Measurements from ENCODE around the gene VWF. TPM values are rescaled to one million over a fixed set of nuclear protein-coding genes. Genes with fewer than 3 reads are reported as not detected.

VWF gene
- total and polyA plus RNA-seq, 2 of the 4 experiments (the other 2 are of a cell fraction) = under 0.01 to 0.09 TPM

GRCh38 chr12:5997260-5997659 is 127.2 kb downstream of the VWF start:
- Histone ChIP-seq H2BK20ac (ENCODE audit: low read depth, low read length) (no peak overlapping the region), H3K9me3 (ENCODE audit: control insufficient read depth, insufficient read depth, low read length) (no peaks in the 10 kb centered on the region), H3K9ac (ENCODE audit: low read depth, low read length) (no peak overlapping the region), H3K27me3 (ENCODE audit: control insufficient read depth, insufficient read depth, low read length) (peaks cover 1% of the 10 kb centered on the region; the same call in 1 of the 2 replicates), H2AK5ac (ENCODE audit: low read depth, low read length) (no peak overlapping the region), H3K56ac (ENCODE audit: extremely low read depth, insufficient read depth, low read length) (no peak overlapping the region), H2AK9ac (replicated peaks; ENCODE audit: low read depth, low read length, poor library complexity) (no peak overlapping the region), H4K20me1 (ENCODE audit: insufficient read depth, low read length) (no peaks in the 10 kb centered on the region), H3K79me1 (ENCODE audit: low read depth in 1 of 2, low read length in 2 of 2) (no peaks in the 10 kb centered on the region), H3K4me1 (ENCODE audit: control insufficient read depth, insufficient read depth, low read length) (no peaks in the 10 kb centered on the region), H3K23ac (ENCODE audit: low read depth, low read length) (no peak overlapping the region), H2BK5ac (ENCODE audit: low read depth, low read length, poor library complexity, severe bottlenecking) (no peak overlapping the region), H4K5ac (ENCODE audit: low read depth, low read length) (no peak overlapping the region), H3K27ac (ENCODE audit: insufficient read depth, low read length) (no peak overlapping the region), H3K4ac (ENCODE audit: low read depth, low read length) (no peak overlapping the region), H3K14ac (replicated peaks; ENCODE audit: low read depth, low read length) (no peak overlapping the region), H3K18ac (ENCODE audit: low read depth, low read length) (no peak overlapping the region), H2BK15ac (ENCODE audit: low read depth, low read length) (no peak overlapping the region), H2AFZ (replicated peaks; ENCODE audit: low read length, poor library complexity) (no peak overlapping the region), H3K4me3 (ENCODE audit: insufficient read depth, low read depth, low read length) (no peak overlapping the region), H4K91ac (ENCODE audit: insufficient read depth, low read depth, low read length) (no peak overlapping the region), H2BK120ac (ENCODE audit: low read depth, low read length) (no peak overlapping the region), H4K8ac (ENCODE audit: low read depth in 2 of 2, low read length in 2 of 2) (no peak overlapping the region), H3K4me2 (ENCODE audit: low read depth, low read length) (no peak overlapping the region), H3K36me3 (ENCODE audit: control insufficient read depth, insufficient read depth, low read length) (no peaks in the 10 kb centered on the region), H3K9me1 (ENCODE audit: insufficient read depth, low read length) (no peaks in the 10 kb centered on the region)
- DNase-seq = no peak
- POLR2A ChIA-PET (ENCODE audit: unreplicated experiment) = no interaction called here
- CTCF ChIA-PET = interaction anchor here (1.0 kb wide), 1 partner anchor 9 kb away, joined by 3 read pairs; no protein-coding TSS in a partner anchor
- dilution Hi-C loops (cut with HindIII; ENCODE audit: low sequenced_read_pairs, unreplicated experiment) (no loop called here), in situ Hi-C loops (cut with MboI; ENCODE audit: low sequenced_read_pairs) (no loop called here), intact Hi-C loops (cut with micrococcal nuclease) (no loop called here)
- BruUV-seq (replicated peaks) = no TSS peak
- ATAC-seq (ENCODE audit: low read depth) = no peak
- no peak for TF ChIP-seq USF2 (IDR thresholded peaks at IDR 0.05; ENCODE audit: low read depth, low read length)
- no peak for TF ChIP-seq RFX5 (IDR thresholded peaks at IDR 0.05; ENCODE audit: low read depth, low read length)
- no peak for TF ChIP-seq MAFK (IDR thresholded peaks at IDR 0.05; ENCODE audit: low read depth, low read length)
- no peak for TF ChIP-seq RAD21 (IDR thresholded peaks at IDR 0.05; ENCODE audit: low read length)
- no peak for TF ChIP-seq ELK1 (IDR thresholded peaks at IDR 0.05; ENCODE audit: borderline replicate concordance, low read depth, low read length)
- no peak for TF ChIP-seq BHLHE40 (IDR thresholded peaks at IDR 0.05; ENCODE audit: low read depth, low read length)
- TF ChIP-seq NFE2L2 (IDR thresholded peaks at IDR 0.05; ENCODE audit: low read depth, low read length) = no peak
- TF ChIP-seq CEBPB (IDR thresholded peaks at IDR 0.05; ENCODE audit: low read depth, low read length) = no peak
- TF ChIP-seq FOS (IDR thresholded peaks at IDR 0.05; ENCODE audit: low read depth, low read length) = no peak
- TF ChIP-seq RCOR1 (IDR thresholded peaks at IDR 0.05; ENCODE audit: insufficient replicate concordance, low read length) = no peak
- no peak for TF ChIP-seq CHD1 (IDR thresholded peaks at IDR 0.05; ENCODE audit: low read depth, low read length)
- no peak for TF ChIP-seq MAZ (IDR thresholded peaks at IDR 0.05; ENCODE audit: borderline replicate concordance, low read depth, low read length)
- TF ChIP-seq SMC3 (IDR thresholded peaks at IDR 0.05; ENCODE audit: low read depth, low read length) = no peak
- TF ChIP-seq POLR2A (IDR thresholded peaks at IDR 0.05; ENCODE audit: low read depth, low read length) = no peak
- no peak for TF ChIP-seq CTCF (conservative IDR thresholded peaks at IDR 0.05; ENCODE audit: low read depth, low read length)
- TF ChIP-seq MXI1 (IDR thresholded peaks at IDR 0.05; ENCODE audit: borderline replicate concordance, low read depth, low read length) = no peak
- no CpG with 5 or more reads among the region's 3 CpGs for WGBS, 2 experiments (ENCODE audit: extremely low coverage in 2 of 2, insufficient read length in 1 of 2)

Measured in IMR-90 (cell line).